GM23338 (cell line): Measurements from ENCODE around the gene POM121L2. TPM values are rescaled to one million over a fixed set of nuclear protein-coding genes. Genes with fewer than 3 reads are reported as not detected.

Source experiments
- ATAC-seq: fragments of 200-7000 bp; cut with Tn5 transposase; 3 replicates; pipeline ENCODE4 v1.9.1; 2020
- DNase-seq: peaks from one replicate; pipeline ENCODE4 v3.0.0-alpha.2; 2015; ENCODE audit warnings: low spot score
- H2AFZ ChIP-seq: fragments of 200-600 bp; sonication (generic); 2 replicates; pipeline ENCODE4 v1.8.0; 2016; ENCODE audit warnings: antibody characterized with exemption, mild to moderate bottlenecking, moderate library complexity
- H3F3A ChIP-seq: fragments of 200-600 bp; sonication (generic); replicated peaks from 2 replicates; pipeline ENCODE4 v1.8.0; 2017; ENCODE audit warnings: antibody characterized with exemption, mixed run types, low read depth
- H3K27ac ChIP-seq: fragments of 200-600 bp; sonication (generic); 2 replicates; pipeline ENCODE4 v1.6.1; 2016; ENCODE audit warnings: low read depth
- H3K27me3 ChIP-seq: fragments of 200-600 bp; sonication (generic); 2 replicates; pipeline ENCODE4 v1.8.0; 2016; ENCODE audit warnings: mild to moderate bottlenecking, mixed run types, moderate library complexity; ENCODE audit not compliant: insufficient read depth
- H3K36me3 ChIP-seq: fragments of 200-600 bp; sonication (generic); 2 replicates; pipeline ENCODE4 v1.8.0; 2016; ENCODE audit warnings: mild to moderate bottlenecking; ENCODE audit not compliant: insufficient read depth
- H3K4me1 ChIP-seq: fragments of 200-600 bp; sonication (generic); 2 replicates; pipeline ENCODE4 v1.8.0; 2016; ENCODE audit warnings: mild to moderate bottlenecking, moderate library complexity; ENCODE audit not compliant: insufficient read depth
- H3K4me2 ChIP-seq: fragments of 200-600 bp; sonication (generic); 2 replicates; pipeline ENCODE4 v1.7.1; 2017; ENCODE audit warnings: mixed run types
- H3K4me3 ChIP-seq: fragments of 200-600 bp; sonication (generic); 2 replicates; pipeline ENCODE4 v1.6.1; 2016; ENCODE audit warnings: mixed run types
- H3K79me2 ChIP-seq: fragments of 200-600 bp; sonication (generic); replicated peaks from 2 replicates; pipeline ENCODE4 v1.8.0; 2017; ENCODE audit warnings: mild to moderate bottlenecking; ENCODE audit not compliant: insufficient read depth
- H3K9me2 ChIP-seq: fragments of 200-600 bp; sonication (generic); 2 replicates; pipeline ENCODE4 v1.8.0; 2017; ENCODE audit not compliant: insufficient read depth
- H4K20me1 ChIP-seq: fragments of 200-600 bp; sonication (generic); replicated peaks from 2 replicates; pipeline ENCODE4 v1.8.0; 2017; ENCODE audit warnings: mild to moderate bottlenecking; ENCODE audit not compliant: insufficient read depth
- H3K27ac Mint-ChIP-seq: 2 replicates; pipeline ENCODE4 v1.8.0; 2020; ENCODE audit warnings: inconsistent platforms, mild to moderate bottlenecking, moderate library complexity, mixed read lengths
- H3K27me3 Mint-ChIP-seq: 3 replicates; pipeline ENCODE4 v1.8.0; 2022; ENCODE audit warnings: low read depth, mild to moderate bottlenecking, moderate library complexity, mixed read lengths, inconsistent platforms; ENCODE audit not compliant: insufficient read depth, poor library complexity
- H3K36me3 Mint-ChIP-seq: 3 replicates; pipeline ENCODE4 v1.8.0; 2021; ENCODE audit warnings: low read depth, mild to moderate bottlenecking, inconsistent platforms, moderate library complexity, mixed read lengths
- H3K4me1 Mint-ChIP-seq: 3 replicates; pipeline ENCODE4 v1.8.0; 2020; ENCODE audit warnings: mild to moderate bottlenecking, inconsistent platforms, mixed read lengths
- H3K4me3 Mint-ChIP-seq: 3 replicates; pipeline ENCODE4 v1.8.0; 2021; ENCODE audit warnings: moderate library complexity, mild to moderate bottlenecking, inconsistent platforms, mixed read lengths
- H3K9me3 Mint-ChIP-seq: 3 replicates; pipeline ENCODE4 v1.8.0; 2020; ENCODE audit warnings: moderate library complexity, mild to moderate bottlenecking, inconsistent platforms, mixed read lengths
- EZH2 ChIP-seq: fragments of 200-600 bp; sonication (generic); IDR thresholded peaks from one replicate; pipeline ENCODE4 v1.8.0; 2017; ENCODE audit warnings: antibody characterized with exemption, mild to moderate bottlenecking, low read depth; ENCODE audit not compliant: unreplicated experiment
- POLR2AphosphoS5 ChIP-seq: IDR thresholded peaks from 2 replicates; pipeline ENCODE4 v1.6.1; 2016; ENCODE audit warnings: antibody characterized with exemption, low read depth
- ZNF331 ChIP-seq: fragments of 250-450 bp; sonication (Bioruptor Pico); IDR thresholded peaks from 2 replicates; pipeline ENCODE4 v1.5.0; 2020; ENCODE audit warnings: low read depth, mild to moderate bottlenecking, moderate library complexity
- polyA plus RNA-seq: library from polyadenylated mRNA; unstranded; fragments of >200 nt; fragmentation: Nextera tagmentation; extraction: Ambion mirVana; gene quantifications from 2 replicates; pipeline ENCODE4 v1.2.1, GENCODE V29; 2016
- total RNA-seq: library from RNA; depleted of rRNA; stranded (reverse); fragments of >200 nt; shearing (Covaris generic); gene quantifications from 2 replicates; pipeline ENCODE4 v1.2.3, GENCODE V29; 2014
- TF ChIP-seq, protein P1 (sequence below): fragments of 250-450 bp; sonication (Bioruptor Pico); IDR thresholded peaks from 2 replicates; pipeline ENCODE4 v1.5.0; 2020; ENCODE audit warnings: mild to moderate bottlenecking, moderate library complexity

The POM121L2 gene
- total and polyA plus RNA-seq, 2 experiments from 2014 or later: 0.07 to 0.13 TPM

DNA sequence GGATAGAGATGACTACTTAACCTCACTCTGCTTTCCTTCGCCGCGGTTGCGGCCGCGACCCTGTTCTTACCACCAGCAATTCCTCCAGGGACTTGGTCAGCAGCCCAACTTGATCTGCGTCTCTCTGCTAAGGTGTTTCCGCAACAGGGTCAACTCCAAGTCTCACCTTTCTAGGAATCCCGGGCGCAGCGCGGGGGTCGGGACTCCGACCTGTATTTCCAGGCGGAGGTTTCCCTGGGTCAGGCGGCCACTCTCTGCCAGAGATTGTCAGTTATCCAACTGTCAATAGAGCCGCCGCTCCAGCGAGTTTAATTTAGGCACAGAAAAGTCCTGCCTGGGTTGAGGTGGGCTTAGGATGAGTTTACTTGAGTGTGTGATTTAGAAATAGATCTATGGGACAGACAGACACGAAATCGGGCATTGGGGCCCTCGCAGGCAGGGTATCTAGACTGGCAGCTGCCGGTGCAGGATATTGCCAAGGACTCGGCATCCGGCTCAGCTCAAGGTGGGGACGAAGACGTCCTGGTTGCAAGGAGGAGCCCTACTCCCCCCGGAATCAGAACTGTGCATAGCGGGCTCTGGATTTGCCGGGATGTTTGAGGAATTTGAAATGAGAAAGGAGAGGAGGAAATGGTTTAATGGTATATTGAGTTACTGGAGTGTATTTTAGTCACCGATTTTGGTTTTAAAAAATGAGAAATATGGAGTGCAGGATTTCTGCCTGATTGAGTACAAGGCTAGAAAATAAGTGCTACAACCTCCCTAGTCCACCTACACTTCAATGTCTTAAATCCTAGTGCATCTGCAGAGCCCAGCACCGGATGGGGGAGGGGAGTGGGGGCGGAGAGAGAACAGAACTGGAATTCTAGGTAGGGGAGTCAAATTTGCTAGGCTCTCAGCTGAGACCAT, 23.7 kb downstream of the POM121L2 start:
- peak overlapping the region; percentile 86 for H3K4me2 ChIP-seq
- peaks cover 86% of the 10 kb centered on the region for H3K27me3 Mint-ChIP-seq

More for the DNA sequence above, 23.7 kb downstream of the POM121L2 start:
- Histone ChIP-seq H2AFZ (peak overlapping the region; percentile 84), H3K4me1 (peaks cover 17% of the 10 kb centered on the region), H4K20me1 (no peaks in the 10 kb centered on the region), H3K27ac (no peak overlapping the region), H3K27me3 (peaks cover 76% of the 10 kb centered on the region), H3K79me2 (no peaks in the 10 kb centered on the region), H3F3A (no peaks in the 10 kb centered on the region; the same call in 1 of the 2 replicates), H3K36me3 (no peaks in the 10 kb centered on the region), H3K4me3 (peak overlapping the region; percentile 65), H3K9me2 (no peaks in the 10 kb centered on the region)
- peak; percentile 78 for DNase-seq
- peaks cover 28% of the 10 kb centered on the region for H3K4me1 Mint-ChIP-seq
- TF ChIP-seq EZH2: peak; percentile 59
- TF ChIP-seq, protein P1, sequence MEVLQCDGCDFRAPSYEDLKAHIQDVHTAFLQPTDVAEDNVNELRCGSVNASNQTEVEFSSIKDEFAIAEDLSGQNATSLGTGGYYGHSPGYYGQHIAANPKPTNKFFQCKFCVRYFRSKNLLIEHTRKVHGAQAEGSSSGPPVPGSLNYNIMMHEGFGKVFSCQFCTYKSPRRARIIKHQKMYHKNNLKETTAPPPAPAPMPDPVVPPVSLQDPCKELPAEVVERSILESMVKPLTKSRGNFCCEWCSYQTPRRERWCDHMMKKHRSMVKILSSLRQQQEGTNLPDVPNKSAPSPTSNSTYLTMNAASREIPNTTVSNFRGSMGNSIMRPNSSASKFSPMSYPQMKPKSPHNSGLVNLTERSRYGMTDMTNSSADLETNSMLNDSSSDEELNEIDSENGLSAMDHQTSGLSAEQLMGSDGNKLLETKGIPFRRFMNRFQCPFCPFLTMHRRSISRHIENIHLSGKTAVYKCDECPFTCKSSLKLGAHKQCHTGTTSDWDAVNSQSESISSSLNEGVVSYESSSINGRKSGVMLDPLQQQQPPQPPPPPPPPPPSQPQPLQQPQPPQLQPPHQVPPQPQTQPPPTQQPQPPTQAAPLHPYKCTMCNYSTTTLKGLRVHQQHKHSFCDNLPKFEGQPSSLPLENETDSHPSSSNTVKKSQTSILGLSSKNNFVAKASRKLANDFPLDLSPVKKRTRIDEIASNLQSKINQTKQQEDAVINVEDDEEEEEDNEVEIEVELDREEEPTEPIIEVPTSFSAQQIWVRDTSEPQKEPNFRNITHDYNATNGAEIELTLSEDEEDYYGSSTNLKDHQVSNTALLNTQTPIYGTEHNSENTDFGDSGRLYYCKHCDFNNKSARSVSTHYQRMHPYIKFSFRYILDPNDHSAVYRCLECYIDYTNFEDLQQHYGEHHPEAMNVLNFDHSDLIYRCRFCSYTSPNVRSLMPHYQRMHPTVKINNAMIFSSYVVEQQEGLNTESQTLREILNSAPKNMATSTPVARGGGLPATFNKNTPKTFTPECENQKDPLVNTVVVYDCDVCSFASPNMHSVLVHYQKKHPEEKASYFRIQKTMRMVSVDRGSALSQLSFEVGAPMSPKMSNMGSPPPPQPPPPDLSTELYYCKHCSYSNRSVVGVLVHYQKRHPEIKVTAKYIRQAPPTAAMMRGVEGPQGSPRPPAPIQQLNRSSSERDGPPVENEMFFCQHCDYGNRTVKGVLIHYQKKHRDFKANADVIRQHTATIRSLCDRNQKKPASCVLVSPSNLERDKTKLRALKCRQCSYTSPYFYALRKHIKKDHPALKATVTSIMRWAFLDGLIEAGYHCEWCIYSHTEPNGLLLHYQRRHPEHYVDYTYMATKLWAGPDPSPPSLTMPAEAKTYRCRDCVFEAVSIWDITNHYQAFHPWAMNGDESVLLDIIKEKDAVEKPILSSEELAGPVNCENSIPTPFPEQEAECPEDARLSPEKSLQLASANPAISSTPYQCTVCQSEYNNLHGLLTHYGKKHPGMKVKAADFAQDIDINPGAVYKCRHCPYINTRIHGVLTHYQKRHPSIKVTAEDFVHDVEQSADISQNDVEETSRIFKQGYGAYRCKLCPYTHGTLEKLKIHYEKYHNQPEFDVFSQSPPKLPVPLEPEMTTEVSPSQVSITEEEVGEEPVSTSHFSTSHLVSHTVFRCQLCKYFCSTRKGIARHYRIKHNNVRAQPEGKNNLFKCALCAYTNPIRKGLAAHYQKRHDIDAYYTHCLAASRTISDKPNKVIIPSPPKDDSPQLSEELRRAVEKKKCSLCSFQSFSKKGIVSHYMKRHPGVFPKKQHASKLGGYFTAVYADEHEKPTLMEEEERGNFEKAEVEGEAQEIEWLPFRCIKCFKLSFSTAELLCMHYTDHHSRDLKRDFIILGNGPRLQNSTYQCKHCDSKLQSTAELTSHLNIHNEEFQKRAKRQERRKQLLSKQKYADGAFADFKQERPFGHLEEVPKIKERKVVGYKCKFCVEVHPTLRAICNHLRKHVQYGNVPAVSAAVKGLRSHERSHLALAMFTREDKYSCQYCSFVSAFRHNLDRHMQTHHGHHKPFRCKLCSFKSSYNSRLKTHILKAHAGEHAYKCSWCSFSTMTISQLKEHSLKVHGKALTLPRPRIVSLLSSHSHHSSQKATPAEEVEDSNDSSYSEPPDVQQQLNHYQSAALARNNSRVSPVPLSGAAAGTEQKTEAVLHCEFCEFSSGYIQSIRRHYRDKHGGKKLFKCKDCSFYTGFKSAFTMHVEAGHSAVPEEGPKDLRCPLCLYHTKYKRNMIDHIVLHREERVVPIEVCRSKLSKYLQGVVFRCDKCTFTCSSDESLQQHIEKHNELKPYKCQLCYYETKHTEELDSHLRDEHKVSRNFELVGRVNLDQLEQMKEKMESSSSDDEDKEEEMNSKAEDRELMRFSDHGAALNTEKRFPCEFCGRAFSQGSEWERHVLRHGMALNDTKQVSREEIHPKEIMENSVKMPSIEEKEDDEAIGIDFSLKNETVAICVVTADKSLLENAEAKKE (CRISPR knock-in tag): no peak
- TF ChIP-seq POLR2AphosphoS5: no peak
- peak; percentile 58 for TF ChIP-seq ZNF331
- 0 out of 3 replicates have a peak, but pooled peaks cover 7% of the 10 kb centered on the region for H3K9me3 Mint-ChIP-seq
- peak overlapping the region; percentile 85 for H3K4me3 Mint-ChIP-seq
- ATAC-seq: peak; percentile 58
- no peaks in the 10 kb centered on the region for H3K36me3 Mint-ChIP-seq
- no peak overlapping the region for H3K27ac Mint-ChIP-seq
